HG02840 (cell line): Measurements from ENCODE around the gene MAP3K21.

Source experiments
- ATAC-seq: cut with Tn5 transposase; IDR thresholded peaks from one replicate; pipeline ENCODE4 v1.9.1; 2021; ENCODE audit warnings: mild to moderate bottlenecking, moderate library complexity, moderate number of reproducible peaks; ENCODE audit not compliant: unreplicated experiment, low FRiP score

The MAP3K21 gene

DNA sequence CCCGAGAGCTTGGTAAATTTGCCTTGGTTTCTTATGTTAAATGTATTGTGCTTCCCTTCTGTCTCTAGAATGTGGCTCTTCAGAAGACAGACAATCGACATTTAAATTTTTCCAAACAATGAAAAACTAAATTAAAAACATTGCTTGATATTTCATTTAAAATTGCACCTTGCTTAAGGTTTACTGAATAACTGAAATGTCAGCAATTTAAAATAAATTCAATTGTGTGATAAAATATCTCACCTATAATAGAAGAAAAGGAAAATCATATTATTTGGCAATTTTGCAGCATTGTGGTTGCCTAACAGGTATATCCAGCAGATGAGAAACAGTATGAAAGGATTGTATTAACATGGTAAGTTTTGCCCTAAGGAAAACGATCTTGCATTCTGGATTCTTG, 56.5 kb downstream of the MAP3K21 start:
- ATAC-seq = no peak

DNA sequence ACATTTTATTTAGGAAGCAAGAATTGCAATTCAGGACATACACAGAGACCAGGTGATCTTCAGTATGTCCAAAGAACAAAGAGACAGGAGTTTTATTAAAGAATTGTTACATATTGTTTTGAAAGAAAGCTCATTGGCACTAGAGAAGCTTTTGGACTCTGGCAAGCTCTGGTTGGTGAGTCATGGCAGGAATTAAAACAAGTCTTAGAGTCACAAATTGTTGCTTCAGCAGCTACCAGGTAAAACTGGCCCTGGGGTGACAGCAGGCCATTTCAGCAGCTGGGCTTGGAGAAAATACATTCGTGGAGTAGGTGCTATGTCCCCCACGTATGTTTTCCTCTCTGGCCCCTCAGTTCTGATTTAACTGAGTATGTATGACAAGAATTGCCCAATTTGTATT, 58.8 kb downstream of the MAP3K21 start:
- no peak for ATAC-seq

DNA sequence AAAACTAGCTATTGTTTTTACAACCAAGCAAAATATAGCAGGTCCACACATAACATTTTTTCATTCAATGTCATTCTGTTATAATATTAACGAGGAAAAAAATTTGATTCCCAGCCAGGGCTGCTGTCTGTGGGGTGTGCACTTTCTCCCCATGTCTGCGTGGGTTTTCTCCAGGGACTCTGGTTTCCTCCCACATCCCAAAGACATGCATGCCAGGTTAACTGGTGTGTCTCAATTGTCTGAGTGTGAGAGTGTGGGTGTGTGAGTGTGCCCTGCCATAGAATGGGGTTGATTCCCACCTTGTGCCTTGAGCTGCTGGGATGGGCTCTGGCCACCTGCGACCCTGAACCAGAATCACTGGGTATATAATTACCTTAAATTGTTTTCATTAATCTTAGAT, 60.1 kb downstream of the MAP3K21 start:
- ATAC-seq = no peak

DNA sequence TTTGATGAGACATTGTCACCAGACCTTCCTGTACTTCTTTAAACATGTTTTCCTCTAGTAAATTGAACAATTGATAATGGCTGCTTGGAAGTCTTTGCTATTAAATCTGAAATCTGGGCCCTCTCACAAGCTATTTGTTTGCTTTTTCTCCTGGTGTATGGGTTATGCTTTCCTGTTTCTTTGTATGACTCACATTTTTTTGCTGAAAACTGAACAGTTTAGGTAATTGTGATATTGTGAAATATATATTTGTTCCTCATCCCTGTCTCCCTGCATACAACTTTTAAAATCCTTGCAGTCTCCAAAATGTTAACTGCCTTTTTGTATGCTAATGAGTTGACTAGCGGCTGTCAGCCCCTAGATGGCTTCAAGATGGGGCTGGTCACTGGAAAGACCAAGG, 61.6 kb downstream of the MAP3K21 start:
- ATAC-seq = no peak

DNA sequence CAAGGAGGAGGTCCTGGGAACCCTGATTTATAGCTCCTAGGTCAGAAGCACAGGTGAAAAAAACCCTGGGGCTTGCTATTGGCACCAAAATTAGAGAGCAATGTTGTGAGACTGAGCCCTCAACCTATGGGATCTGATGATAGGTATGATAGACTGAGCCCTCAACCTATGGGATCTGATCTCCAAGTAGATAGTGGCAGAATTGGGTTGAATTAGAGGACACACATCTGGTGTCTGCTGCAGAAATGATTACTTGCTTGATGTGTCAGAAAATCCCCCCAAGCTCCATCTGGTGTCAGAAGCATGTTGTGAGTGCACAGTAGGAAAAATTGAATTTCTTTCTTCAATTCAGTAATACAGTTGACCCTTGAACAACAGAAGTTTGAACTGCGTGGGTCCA, 62.4 kb downstream of the MAP3K21 start:
- ATAC-seq = no peak

DNA sequence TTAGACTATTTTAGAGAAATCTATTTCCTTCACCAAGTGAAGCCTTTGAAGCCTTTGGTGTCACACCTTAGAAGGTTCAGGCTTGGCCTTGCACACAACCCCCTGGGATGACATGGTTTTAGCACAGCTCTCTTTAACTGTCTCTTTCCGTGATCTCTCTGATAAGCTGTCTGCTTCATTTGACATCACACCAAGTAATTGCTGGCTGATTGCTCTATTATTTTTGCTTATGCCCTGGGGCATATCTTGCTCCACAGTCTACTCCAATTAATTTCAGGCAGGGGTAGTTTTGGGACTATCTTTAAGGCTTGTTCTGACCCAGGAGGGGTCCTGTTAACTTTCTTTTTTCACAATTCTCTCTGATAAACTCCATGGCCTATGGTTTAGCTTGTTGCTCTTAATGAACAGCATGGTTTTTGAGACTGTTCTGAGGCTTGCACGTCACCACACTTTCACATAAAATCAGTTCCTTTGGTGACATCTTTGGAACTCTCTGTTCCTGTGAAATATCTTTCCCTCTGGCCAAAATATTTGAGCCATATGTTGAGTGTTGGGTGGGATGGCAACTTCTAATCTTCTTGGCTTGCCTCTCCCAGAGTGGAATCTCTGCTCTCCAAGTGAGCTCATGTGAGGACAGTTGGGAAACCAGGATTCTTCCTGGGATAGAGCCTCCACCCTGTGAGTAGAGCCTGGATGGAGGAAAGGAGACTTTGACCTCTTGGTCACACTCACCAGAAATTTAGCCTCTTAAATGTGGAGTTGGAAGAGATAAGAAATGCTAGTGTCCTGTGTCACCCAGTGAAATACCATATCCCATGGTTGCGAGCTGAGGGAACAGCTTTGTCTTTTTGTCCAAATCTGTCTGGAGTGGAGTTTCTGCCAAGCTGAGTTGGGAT, 63.6 kb downstream of the MAP3K21 start:
- no peak for ATAC-seq

DNA sequence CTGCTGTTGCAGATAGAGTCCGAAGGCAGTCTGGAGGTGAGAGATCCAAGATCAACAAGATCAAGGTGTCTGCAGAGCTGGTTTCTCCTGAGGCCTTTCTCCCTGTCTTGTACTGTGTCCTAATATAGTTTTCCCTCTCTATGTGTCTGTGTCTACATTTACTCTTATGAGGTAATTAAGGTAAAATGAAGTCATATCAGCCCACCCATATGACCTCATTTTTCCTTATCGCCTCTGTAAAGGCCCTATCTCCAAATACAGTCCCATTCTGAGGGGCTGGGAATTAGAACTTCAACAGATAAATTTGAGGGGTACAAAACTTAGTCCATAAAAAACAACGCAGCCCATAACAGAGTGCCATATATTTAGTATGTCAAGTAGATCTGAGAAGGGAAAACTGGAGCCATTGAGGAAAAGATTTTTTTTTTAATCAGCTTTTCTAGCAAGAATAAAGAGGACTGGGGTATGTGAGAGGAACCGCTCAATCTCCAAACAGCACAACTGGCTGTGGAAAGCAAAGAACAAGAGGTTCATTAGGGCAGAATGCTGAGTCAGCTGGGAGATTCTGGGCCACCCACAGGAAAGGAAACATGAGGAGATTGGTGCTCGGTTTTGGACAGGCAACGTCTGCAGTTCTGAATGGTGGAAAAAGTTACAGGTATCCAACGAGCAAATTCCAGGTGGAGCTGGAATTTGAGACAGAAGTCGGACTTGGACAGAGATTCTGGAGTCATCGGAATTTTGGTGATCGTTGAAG, 65.7 kb downstream of the MAP3K21 start:
- ATAC-seq = no peak

DNA sequence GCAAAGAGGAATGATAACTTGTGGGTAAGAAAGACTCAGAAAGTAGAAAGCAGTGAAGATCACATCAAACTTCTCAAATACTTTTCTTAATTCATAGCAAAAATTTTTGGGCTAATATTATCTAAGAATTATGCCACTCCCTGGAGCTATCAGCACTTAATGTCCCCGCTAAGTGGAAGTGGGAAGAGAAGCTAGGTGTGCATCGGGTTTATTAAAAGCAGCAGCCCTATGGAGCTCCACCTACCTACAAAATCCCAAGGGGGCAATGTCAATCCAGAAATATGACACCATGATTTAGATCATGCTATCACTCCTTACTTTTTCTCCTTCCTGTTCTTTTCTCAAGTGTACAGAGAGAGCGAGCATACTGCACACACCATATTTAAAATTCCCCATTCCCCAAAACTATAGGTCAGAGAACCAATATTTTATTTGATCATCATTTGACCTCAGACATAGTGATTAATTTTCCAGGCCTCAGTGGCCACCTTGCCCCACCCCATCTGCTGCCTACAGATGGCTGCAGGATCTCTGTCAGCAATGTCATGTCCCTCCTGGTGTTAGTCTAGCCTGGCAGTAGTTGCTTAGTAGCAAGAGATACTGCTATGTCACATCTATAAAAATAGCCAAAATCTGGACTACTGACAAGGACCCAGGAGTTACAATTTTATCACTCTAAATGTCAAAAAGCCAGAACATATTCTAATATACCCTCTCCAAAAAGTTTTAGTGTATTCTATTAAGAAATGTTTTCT, 66.6 kb downstream of the MAP3K21 start:
- no peak for ATAC-seq

DNA sequence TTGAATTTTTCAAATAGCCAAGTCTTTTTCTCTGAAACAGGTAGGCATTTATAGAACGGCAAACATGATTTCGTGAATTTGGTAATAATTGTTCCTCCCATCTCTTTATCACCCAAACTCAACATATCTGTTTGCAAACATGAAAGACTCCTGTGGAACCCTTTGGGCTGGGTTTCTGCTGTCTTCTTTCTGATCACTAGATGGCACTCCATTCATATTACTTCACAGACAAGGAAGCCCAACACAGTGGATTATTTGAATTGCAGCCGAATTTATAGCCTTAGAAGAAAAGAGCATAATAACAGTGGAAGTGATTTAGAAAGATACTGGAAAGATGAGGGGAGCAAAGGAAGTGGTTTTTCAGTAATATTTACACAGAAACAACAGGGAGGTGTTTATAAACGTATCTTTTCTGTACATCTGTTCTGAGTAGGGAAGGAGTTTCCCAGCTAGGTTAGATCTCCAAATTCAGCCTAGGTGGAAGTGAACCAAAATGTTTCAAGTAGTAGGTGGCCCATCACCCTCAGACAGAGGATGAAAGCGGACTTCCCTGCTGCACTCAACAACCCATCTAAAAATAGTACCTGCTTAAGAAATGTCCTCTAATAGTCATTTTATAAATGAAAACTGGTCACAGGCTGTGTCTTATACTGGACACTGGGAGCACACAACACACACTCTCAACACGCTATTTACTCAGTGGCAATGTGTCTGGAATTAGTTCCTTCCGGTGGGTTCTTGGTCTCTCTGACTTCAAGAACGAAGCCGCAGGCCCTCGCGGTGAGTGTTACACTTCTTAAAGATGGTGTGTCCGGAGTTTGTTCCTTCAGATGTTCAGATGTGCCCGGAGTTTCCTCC, 67.6 kb downstream of the MAP3K21 start:
- no peak for ATAC-seq

DNA sequence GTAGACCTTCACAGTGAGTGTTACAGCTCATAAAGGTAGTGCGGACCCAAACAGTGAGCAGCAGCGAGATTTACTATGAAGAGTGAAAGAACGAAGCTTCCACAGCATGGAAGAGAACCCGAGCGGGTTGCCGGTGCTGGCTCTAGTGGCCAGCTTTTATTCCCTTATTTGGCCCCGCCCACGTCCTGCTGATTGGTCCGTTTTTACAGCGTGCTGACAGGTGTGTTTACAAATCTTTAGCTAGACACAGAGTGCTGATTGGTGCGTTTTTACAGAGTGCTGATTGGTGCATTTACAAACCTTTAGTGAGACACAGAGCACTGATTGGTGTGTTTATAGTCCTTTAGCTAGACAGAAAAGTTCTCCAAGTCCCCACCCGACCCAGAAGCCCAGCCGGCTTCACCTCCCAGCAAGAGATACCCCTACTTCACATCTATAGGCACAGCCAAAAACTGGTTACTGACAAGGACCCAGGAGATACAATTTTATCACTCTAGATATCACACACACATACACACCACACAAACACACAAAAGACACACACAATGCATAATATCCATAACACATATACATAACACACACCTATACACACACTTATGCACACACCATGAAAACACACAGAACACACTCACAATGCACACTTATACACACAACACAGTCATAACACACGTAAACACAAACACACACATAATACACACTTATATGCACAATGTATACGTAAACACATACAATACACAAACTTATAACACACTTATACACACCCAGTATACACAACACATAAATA, 68.5 kb downstream of the MAP3K21 start:
- no peak for ATAC-seq

DNA sequence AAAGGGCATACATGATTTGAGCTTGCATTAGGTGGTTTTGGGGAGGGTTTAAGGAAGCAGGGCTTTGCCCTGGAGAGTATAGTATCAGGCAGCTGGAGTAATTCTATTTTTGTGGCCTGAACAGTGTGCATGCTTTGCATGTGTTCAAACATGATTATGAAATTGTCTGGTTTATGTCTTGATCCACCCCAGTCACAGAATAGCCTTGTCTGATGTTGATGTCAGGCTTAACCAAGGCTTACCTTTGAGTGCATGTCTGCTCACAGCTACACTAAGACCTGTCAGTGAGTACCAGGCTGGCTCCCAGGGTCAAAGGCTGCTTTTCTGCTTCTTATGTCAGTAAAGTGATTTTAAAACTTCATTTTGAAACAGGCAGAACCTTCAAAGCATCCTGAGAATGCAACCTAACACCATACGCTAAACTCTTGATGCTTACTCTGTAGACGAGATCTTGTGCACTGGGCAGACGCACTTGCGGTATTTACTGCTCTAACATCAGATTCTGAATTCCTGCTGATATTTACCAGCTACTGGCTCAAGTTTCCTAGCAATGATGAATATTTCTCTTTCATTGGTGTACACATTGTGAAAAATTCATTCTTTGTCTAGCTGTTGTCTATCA, 78.9 kb downstream of the MAP3K21 start:
- no peak for ATAC-seq

DNA sequence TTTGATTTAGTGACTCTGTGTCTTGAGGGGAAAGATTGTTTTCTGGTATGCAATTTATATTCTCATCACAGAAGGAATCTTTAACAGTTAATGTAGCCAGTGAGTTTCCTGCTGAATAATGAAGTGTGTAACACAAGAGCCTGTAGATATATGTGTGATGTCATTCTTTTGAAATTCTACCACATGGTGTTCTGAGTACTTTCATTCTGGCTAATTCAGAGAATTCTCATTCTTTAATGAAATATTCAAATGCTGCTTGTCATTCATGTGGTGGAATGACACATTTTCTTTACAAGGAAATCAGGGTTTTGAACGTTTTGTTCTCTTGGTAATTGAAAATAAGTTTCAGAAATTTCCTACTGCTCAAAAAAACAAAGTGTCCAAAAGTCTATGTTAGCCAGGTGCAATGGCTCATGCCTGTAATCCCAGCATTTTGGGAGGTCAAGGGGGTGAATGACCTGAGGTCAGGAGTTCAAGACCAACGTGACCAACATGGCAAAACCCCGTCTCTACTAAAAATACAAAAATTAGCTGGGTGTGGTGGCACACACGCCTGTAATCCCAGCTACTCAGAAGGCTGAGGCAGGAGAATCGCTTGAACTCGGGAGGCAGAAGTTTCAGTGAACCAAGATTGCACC, 79.6 kb downstream of the MAP3K21 start:
- no peak for ATAC-seq

DNA sequence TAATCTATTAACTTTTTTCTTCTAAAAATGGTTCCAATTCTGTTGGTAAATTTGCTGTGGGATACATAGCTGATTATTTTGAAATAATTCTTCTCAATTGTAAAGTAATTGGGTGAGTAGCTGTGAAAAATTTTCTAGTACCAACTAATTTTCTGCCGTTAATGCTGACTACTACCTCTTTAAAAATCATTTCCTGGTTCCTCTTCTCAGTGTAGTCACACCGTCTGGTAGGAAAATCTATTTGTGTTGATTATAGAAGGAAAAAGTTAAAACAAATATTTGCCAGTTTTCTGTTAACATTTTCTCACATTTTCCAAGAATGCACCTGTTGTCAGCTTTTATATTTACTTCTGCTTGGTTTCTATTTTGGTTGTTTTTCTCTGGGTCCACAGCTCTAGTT, 82.0 kb downstream of the MAP3K21 start:
- no peak for ATAC-seq

DNA sequence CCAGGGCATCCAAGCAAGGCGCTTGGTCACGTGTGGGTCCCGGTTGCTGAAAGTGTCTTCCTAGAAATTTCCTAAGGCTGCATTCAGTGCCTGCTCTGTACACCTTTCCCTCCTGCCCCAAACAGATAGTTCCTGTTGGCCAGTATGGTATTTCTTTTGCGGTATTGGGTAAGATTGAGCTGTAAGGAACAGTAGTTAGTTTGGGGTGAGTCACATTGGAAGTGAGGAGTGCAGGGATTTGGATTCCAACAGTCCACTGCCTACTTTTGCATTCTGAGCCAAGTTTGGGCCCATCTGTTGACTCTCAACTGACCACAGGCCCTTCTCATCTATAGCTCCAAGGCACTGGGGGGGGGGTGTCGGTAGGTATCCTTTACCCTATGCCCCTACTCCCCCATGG, 83.4 kb downstream of the MAP3K21 start:
- no peak for ATAC-seq

DNA sequence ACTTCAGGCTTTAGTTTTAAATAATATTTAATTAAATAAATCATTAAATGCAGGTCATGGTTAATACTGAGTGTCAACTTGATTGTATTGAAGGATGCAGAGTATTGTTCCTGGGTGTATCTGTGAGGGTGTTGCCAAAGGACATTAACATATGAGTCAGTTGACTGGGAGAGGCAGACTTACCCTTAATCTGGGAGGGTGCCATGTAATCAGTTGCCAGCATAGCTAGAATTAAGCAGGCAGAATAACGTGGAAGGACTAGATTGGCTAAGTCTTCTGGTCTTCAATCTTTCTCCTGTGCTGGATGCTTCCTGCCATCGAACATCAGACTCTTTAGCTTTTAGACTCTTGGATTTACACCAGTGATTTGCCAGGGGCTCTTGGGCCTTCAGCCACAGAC, 85.3 kb downstream of the MAP3K21 start:
- ATAC-seq = no peak

DNA sequence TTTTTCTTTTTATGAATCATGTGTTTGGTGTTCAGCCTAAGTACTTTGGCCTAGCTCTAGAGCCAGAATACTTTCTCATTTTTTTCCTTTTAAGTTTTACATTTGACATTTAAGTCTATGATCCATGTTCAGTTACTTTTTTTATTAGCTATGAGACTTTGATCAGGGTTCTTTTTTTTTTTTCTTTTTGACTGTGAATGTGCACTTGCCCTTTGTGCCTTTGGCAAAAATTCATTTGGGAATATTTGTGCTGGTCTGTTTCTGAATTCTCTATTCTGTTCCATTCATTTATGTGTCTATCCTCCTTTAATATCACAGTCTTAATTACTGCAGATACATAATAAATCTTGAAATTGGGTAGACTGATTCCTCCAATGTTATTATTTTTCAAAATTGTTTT, 93.8 kb downstream of the MAP3K21 start:
- ATAC-seq = no peak

DNA sequence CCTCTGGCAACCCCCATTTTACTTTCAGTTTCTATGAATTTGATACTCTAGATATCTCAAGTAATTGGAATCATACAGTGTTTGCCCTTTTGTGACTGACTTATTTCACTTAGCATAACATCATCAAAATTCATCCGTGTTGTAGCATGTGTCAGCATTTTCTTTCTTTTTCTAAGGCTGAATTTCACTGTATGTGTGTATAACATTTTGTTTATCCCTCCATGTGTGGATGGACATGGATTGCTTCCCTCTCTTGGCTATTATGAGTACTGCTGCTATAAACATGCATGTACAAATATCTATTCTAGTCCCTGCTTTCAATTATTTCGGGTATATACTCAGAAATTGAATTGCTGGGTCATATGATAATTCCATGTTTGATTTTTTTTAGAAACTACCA, 97.3 kb downstream of the MAP3K21 start:
- ATAC-seq = no peak

DNA sequence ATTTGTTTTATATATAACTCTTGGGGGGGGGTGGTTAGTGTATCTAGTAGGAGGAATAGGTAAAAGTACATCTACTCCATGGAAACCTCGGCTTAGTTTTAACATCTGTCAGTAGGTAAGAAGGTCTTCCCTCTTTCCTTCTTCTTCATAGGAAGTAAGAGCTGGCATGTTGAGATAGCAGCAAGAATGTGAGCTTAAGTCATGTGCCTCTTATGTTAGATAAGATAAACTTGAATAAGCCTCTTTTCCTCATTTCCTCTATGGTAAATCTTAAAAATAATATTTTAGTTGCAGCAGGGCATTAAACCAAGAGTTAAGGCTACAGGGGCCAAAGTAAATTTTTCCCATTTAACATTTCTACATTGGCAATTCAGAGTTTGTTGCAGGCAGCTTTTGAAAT, 100.4 kb downstream of the MAP3K21 start:
- ATAC-seq = no peak
